GM19438 (cell line): Measurements from ENCODE around the gene EFL1.

Experiments used
- ATAC-seq: cut with Tn5 transposase; IDR thresholded peaks from one replicate; pipeline ENCODE4 v1.9.1; 2021; ENCODE audit warnings: low read depth; ENCODE audit not compliant: unreplicated experiment

The EFL1 gene

GRCh38 chr15:82095803-82096202, 166.7 kb downstream of the EFL1 start:
- no peak for ATAC-seq

GRCh38 chr15:82093774-82094211, 168.7 kb downstream of the EFL1 start:
- no peak for ATAC-seq

- no peak for ATAC-seq
These were observed 169.2 kb downstream of the EFL1 start for GRCh38 chr15:82093325-82093724.

GRCh38 chr15:82091636-82092140, 170.8 kb downstream of the EFL1 start:
- no peak for ATAC-seq

- no peak for ATAC-seq
These were observed 176.1 kb downstream of the EFL1 start for GRCh38 chr15:82086243-82086995.

- no peak for ATAC-seq
These were observed 180.4 kb downstream of the EFL1 start for GRCh38 chr15:82081914-82082762.

- ATAC-seq: no peak
These were observed 181.8 kb downstream of the EFL1 start for GRCh38 chr15:82080774-82081173.
